GM19043 (cell line): ENCODE data around the gene LAMB1.
"Not testable (repeated sequence)": the region's sequence is repeated elsewhere in the genome, so short reads cannot be mapped to it uniquely, and the experiment has no call there.

ENCODE experiments used
- ATAC-seq: cut with Tn5 transposase; IDR thresholded peaks from one replicate; pipeline ENCODE4 v1.9.1; 2021; ENCODE audit warnings: low read depth; ENCODE audit not compliant: unreplicated experiment

LAMB1 gene

DNA sequence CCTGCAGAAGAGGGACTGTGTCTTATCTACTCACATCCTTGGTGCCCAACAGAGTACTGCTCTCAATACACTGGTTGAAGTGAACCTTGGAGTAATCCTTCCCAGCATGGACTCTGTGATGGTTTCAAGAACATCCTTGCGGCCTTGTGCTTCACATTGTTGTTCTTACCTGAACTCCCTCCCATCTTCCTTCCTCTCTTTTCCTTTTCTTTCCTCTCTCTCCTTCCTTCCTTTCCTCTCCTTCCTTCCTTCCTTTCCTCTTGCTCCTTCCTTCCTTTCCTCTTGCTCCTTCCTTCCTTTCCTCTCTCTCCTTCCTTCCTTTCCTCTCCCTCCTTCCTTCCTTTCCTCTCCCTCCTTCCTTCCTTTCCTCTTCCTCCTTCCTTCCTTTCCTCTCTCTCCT is 26.3 kb downstream of the LAMB1 start:
- no peak for ATAC-seq

DNA sequence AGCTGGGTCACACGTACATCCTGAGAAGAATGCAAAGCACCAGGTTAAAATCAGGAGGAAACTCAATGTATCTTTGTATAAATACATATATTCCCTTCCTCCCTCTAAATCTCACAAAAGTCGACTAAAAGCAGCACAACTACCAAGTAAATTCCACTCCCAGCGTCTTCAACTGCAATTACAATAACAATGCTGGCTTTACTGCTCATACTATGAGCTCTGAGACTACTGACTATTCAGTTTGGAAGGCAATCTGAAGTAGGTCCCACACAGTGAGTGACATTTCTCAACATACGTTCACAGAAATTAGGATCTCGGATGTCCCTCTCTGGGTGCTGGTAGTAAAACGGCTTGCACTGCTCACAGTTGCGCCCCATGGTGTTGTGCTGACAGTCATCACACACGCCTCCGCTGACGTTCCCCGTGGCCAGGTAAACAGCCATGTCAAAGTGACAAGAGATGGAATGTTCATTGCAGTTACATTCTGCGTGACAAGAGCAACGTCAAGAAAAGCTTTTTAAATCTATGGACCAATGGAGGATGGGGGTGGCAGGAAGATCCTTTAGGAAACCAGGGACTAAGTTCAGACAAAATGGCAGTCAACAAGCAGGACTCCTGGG is 27.5 kb downstream of the LAMB1 start:
- no peak for ATAC-seq

DNA sequence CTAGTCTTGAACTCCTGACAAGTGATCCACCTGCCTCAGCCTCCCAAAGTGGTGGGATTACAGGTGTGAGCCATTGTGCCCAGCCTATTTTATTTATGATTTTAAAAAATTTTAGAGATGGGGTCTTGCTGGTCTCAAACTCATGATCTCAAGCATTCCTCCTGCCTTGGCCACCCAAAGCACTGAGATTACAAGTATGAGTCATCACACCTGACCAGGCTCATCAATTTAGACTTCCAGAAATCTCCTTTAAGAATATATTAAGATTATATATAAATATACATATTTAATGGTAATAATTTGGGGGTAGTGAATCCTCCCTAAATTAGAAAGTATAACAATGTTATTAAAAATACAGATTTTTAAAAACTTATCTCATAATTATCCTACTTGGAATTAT is 29.1 kb downstream of the LAMB1 start:
- no peak for ATAC-seq

DNA sequence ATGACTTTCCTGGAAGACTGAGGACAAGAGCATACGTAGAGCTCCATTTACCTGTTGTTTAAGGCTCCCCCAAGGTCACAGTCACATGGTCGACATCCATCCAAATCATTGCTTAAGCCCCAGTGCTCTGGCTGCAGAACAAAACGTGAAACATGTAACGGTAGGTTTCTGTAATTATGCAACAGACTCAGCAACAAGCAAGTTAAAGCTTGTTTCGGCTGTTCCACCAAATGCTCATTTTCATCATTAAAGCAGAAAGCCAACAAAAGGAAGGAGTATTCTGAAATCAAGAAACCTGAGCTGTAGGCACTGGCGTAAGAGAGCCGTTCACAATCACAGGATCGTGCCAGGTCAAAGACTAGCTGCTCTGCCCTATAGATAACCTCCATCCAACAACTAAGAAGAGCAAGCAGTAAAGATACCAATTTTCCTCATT is 30.0 kb downstream of the LAMB1 start:
- ATAC-seq, result no peak

DNA sequence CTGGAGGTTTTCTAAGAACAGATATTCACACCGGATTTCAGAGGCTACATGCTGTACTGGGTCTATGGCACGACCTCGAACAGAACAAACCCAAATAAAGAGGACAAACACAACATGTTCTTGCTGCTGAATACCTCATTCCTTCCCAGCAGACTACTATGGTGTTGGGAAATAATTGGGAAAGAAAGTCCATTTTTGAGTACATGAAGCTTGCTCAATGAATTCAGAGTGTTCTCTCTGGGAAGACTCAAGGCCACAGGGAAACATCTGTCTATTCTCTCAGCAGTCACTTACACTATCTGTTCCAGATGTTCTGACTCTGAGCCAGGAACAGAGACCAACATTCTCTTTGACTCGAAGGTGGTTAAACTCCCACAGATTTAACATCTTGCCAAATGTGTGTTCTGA is 30.9 kb downstream of the LAMB1 start:
- ATAC-seq, result no peak

DNA sequence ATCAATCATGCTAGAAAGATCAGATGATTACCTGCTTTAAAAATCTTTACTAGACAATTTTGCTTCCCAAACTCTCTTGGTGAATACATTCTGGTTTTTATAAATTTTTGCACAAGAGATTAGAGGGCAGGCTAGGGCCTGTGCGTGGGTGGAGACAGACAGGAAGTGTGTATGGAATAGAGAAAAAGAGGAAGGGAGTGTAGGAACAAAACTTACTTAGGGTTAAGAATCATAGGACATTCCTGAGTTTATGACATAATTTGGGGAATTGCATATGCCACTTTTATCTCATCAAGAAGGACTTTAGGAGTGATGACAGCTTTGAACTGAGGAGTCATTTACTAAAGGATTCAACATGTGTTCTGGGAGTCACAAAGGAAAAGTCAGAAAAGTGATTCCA is 31.3 kb downstream of the LAMB1 start:
- no peak for ATAC-seq

DNA sequence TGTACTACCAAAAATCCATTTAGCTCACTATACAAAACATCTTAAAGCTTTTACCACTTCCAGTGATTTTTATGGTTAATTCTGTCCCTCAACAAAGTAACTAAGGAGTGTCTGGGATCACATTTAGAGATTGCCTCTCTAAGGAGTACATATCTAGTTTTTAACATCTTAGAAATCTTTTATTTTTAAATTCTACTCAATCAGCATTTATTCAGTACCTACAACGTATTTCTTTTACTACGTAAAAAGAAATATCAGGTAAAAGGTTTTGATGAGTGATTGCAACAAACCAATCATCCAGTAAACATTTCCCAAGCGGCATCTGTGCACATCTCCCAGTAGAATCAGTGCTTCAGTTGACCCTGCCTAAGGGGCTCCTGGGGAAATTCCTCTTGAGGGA is 31.9 kb downstream of the LAMB1 start:
- ATAC-seq, result no peak

DNA sequence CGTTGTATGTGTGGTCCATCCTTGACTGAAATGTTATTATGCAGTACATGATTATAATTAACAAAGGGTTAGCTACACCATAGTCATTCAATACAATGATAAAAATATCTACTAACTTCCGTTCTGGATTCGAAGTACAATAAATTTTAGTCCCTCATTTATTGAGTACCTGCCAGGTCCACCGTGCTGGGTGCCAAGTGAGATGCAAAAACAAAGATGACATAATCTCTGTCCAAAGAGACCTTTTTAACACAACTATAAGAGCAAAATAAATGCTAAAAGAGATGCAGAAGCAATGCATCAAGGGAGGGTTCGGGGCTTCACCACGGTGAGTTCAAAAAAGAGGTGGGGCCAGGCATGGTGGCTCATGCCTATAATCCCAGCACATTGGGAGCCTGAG is 33.1 kb downstream of the LAMB1 start:
- ATAC-seq, result no peak

DNA sequence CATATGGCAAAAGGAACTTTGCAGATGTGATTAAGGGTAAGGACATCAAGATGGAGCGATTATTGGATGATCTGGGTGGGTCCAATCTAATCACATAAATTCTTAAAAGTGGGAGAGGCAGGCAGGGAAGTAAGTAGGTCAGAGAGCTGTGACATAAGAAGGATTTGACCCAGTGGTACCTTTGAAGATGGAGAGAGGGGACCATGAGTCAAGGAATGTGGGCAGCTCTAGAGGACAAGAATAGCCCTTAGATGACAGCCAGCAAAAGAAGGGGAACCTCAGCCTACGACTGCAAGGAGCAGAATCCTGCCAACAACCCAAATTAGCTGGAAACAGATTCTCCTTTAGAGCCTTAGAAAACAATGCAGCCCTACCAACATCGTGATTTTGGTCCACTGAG is 34.5 kb downstream of the LAMB1 start:
- no peak for ATAC-seq

DNA sequence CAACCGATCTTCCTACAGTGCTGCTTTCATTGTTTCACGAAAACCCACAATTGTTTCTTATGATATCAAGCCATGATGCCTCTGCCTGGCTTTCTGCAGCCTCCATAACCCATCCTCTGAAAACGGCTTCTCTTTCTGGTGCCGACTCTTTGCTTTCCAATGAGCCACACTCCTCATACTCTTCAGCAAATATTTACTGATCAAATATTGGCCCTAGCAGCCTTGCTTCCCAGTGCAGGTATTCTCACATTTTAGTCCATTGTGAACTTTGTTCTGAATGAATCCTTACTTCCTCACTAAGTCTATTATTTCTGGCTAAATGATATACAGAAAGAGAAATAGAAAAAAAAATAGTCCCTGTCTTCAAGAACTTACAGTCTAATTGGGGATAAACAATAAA is 35.5 kb downstream of the LAMB1 start:
- ATAC-seq, result no peak

DNA sequence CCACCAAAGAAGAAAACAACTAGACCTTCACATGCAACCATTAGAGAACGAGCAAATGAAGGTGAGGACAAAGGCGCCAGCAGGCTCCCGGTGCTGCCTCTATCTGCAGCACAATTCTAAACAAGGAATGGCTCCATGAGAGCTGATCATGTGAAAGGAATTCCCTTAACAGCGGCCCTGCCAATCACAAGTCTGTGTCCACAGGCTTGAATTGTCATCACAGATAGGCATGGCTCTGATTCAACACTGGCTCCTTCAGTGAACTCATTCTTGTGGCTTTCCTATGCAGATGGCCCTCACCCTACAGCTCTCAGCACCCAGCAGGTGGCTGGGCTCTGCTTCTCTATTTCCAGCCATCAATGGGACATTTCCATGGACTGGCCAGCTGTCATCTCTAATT is 36.2 kb downstream of the LAMB1 start:
- ATAC-seq, result no peak

DNA sequence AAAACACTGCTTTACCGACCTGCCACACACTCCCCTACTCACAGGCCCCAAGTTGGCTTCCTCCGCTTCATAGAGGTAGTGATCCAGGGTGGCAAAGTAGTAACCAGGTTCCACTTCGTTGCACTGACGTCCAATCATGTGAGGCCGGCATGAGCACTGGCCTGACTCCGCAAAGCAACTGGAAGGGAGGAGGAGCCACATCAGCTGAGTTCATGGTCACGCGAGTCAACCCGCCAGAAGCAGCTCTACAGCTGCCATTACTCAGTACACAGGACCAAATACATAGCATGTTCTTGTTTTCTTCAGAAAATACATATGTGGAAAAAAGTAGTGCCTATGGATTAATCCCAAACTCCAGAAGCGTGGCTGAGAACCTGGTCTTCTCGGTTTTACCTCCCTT is 38.5 kb downstream of the LAMB1 start:
- ATAC-seq, result no peak

DNA sequence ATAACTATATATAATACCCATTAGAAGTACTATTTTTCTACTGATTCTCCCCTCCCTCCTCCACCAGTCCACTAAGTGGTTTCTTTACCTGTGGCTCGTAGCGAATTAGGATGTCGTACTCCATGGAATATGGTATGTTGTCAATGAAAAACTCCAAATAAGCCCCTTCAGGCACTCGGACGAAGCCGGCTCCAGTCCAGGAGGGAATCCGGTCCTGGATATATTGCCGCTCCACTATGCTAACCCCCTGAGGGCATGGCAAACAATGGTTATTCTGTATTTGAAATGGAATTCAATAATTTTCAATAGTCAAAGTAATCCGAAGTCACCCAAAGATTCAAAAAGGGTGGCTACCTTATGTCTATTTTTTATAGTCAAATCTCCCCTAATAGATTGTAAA is 40.1 kb downstream of the LAMB1 start:
- no peak for ATAC-seq

DNA sequence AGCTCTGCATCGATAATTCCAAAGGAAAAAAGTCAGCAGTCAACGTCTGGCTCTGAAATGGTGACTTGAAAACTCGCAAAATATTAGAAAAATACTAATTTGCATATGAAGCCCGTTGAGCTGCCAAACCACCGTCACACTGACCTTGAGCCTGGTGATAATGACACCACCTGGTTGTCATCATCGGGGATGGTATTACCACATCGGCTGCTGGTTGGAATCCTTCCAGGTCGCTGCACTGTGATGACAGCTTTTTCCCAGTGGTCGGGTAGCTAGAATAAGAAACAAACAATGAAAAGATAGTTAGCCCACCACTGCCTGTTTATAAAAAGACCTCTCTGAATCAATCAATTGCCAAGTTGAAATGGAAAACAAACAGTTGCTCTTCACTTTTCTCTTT is 41.6 kb downstream of the LAMB1 start:
- ATAC-seq, result no peak

DNA sequence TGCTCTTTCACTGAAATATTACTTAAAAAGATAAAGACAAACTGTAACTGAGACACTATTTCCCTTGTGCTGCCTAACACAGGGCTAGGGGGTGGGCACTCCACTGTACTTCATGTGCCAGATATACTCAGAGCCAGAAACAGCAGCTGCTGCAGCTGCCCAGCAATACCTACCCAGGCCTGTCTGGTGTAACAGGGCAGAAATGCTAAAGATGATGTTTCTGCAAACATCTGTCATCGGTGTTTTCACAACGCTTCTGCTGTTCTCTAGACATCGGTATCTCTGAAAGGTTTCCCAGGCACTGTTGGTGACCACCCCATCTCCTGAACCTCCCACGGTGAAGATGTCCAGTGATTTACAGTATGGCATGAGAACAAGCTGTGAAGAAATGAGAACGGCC is 42.7 kb downstream of the LAMB1 start:
- ATAC-seq, result no peak

DNA sequence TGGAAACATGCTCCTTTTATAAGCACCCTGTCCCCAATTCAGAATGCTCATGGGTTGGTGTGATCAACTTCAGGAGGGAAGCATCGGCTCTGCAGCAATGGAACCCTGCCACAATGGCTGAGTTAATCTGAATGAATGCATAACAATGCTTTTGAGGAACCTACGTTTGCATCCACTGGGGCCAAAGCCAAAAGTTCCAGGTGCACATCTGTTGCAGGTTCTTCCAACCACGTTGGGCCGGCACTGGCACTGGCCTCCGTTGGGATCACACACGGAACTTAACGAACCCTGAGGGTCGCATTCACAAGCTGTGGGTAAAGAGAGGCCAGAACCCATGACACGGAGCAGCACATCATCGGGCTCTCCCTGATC is 43.4 kb downstream of the LAMB1 start:
- ATAC-seq, result no peak

DNA sequence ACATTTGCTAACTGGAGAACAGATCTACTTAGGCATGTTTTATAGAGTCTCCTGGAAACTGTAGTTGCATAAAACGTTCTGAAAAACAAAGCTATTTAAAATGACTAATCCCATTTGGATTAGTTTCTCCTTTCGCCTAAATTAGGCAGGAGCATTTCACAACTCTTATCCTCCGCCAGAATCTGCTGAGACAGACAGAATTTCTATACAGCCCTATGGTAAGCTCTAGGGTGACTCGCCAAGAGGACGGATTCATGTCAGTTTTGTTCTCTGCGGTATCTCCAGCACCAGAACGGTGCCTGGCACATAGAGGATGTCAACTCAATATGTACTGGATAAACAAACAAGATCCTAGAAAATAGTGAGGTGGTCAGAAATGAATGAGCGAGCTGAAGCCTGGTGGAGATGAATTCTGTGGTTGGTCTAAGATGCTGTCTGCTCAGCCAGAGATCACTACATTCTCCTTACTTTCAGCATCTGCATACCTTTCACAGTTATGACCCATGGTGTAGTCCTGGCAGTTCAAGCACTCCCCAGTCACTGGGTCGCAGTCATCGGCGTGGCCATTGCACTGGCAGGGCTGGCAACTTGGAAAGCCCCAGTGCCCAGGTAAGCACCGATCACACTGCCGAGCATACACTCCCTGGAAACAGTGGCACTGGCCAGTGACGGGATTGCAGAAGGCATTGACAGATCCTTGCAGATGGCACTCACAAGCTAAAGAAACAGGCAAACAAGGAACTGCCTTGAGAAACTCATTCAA is 44.0 kb downstream of the LAMB1 start:
- ATAC-seq, result no peak

DNA sequence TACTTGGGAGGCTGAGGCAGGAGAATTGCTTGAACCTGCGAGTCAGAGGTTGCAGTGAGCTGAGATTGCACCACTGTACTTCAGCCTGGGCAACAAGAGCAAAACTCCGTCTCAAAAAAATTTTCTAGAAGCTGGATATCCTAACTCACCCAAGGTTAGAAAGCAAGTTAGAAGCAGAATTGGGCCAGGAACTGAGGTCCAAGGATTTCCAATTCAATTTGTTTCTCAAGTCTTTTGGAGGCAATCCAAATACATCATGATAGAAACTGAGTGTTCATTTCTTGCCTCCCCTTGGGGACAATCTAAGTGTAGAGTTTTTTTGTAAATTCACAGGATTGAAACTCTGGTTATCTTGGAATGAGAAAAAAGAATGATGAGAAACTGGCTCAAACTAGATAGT is 45.5 kb downstream of the LAMB1 start:
- no peak for ATAC-seq

DNA sequence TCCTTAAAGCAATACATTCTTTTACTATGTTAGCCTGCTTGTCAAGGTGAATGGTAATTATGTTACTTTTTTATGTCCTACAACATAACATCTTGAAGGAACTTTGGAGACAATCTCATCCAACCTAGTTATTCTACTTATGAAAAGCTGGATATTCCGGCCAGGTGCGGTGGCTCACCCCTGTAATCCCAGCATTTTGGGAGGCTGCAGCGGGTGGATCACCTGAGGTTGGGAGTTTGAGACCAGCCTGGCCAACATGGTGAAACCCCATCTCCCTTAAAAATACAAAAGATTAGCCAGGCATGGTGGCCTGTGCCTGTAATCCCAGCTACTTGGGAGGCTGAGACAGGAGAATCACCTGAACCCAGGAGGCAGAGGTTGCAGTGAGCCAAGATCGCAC is 46.0 kb downstream of the LAMB1 start:
- not testable (repeated sequence) for ATAC-seq

DNA sequence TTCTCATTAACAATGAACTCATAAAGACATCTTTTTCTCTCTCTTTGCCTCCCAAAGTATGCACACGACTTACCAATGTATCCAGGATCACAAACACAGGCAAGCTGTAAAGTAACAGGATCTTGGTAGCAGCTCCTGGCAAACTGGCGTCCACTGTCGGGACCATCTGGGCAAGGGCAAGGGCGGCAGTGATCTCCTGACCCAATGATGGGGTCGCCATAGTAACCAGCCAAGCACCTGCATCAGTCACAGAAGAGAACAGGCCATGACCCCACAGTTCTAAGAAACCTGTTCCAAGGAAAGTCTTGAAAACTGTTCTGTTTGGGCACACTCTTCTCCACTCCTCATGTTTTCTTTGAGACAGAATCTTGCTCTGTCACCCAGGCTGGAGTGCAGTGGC is 47.6 kb downstream of the LAMB1 start:
- no peak for ATAC-seq

DNA sequence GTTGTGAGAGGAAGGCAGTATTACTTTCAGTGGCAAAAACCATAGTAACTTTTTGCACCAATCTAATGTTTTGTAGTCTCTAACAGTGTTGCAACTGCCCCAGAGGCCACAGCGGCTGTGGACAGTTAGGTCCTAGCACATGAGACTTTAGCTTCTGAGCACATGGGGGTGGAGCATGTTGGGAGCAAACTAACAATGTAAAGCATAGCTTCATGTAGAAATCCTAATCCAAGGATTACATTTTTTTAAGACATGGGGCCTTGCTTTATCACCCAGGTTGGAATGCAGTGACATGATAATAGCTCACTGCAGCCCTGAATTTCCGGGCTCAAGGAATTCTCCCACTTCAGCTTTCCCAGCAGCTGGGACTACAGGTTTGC is 49.0 kb downstream of the LAMB1 start:
- ATAC-seq, result no peak

DNA sequence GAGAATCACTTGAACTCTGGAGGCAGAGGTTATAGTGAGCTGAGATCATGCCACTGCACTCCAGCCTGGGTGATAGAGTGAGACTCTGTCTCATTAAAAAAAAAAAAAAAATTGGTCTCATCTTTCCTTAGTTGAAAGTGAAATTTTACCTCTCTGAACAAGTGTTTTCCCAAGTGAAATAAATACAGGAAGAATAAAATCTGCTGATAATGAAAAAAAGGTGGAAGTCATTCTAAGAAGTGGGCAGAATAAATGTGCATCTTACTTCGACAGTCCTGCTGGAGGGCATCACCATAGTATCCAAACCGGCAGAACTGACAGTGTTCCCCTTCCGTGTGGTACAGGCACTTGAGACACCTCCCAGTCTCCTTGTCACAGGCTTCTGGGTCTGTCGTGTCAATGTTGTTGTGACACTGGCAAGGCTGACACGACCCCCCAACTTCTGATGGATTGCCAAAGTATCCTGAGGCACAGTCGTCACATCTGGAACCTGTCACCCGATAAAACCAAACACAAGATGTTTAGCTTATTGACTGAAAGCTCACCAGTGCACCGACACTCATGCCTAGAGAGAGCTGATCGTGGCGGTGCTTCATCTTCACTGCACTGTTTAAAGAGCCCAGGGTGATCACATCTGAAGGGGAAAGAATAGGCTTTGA is 49.6 kb downstream of the LAMB1 start:
- ATAC-seq, result no peak
